ENCODE results near the gene GRIN3B.

DNA sequence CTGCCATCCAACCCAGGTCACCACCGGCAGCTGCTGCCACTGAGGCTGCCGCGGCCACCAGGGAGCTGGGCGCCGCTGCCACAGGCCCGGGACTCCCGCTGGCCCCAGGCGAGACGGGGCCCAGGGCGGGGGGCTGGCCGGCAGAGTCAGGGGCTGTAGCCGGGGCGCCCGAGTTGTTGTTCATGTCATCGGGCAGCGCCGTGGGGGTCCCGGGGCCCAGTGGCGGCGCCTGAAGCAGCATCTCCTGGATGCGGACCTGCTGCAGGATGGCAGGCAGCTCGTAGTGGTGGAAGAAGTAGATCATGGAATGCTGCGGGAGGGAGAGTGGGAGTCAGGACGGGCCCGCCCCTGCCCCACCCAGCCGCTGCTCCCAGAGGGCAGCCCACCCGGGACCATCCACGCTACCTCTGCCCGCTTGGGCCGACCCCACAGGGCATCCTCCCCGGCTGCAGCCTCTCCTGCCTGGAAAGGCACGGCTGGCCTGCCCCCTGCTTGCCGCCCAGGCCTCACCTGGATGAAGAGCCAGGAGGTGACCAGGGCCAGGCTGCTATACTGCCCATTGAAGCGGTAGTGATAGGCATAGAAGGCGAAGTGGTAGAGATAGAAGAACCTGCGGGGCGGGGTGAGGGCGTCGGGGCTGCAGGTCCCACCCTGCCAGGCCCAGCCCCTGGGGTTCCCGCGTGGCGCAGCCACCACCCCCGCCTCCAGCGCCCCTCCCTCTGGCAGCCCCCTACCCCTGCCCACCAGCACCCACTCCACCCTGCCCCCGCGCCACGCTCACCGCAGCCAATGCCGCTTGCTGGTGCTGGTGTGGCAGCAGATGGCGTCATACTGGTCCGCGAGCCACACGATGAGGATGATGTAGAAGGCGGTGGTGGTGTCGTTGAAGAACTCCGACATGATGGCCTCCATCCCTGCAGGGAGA is 10.6 kb downstream of the GRIN3B start:
- TF ChIP-seq EZH2 (IDR thresholded peaks at IDR 0.05) (no peak), POLR2AphosphoS5 (IDR thresholded peaks at IDR 0.05; ENCODE audit: borderline replicate concordance, low read depth, low read length) (no peak), FOXP2 (optimal IDR thresholded peaks at IDR 0.05; ENCODE audit: control extremely low read depth, extremely low read length, insufficient read depth) (no peak)

Data from SK-N-MC (cell line).